Kidney epithelial cell (primary cell): ENCODE results near the gene WFDC1. TPM values are rescaled to one million over a fixed set of nuclear protein-coding genes. Genes with fewer than 3 reads are reported as not detected.
A peak's percentile ranks its signal among the peaks of the same experiment; 100 is the strongest.

Source experiments
- DNase-seq: peaks from one replicate; pipeline ENCODE4 v3.0.0-alpha.2; 2010; ENCODE audit warnings: low read depth
- H3K27me3 ChIP-seq: 2 replicates; pipeline ENCODE4 v1.6.0; 2011; ENCODE audit warnings: low read length; ENCODE audit not compliant: control insufficient read depth, insufficient read depth
- H3K36me3 ChIP-seq: 2 replicates; pipeline ENCODE4 v1.5.1; 2011; ENCODE audit warnings: low read length; ENCODE audit not compliant: control insufficient read depth, insufficient read depth
- H3K4me3 ChIP-seq: 2 replicates; pipeline ENCODE4 v1.5.1; 2011; ENCODE audit warnings: low read depth, mild to moderate bottlenecking, control low read depth, low read length
- CTCF ChIP-seq: IDR thresholded peaks from 2 replicates; pipeline ENCODE4 v1.5.1; 2011; ENCODE audit warnings: mild to moderate bottlenecking, moderate library complexity, low read length, control low read depth, inconsistent platforms; ENCODE audit not compliant: insufficient read depth, poor library complexity, severe bottlenecking
- total RNA-seq: library from RNA; depleted of rRNA; stranded (reverse); fragments of >200 nt; gene quantifications from 2 replicates; pipeline ENCODE4 v1.2.3, GENCODE V29; 2015

WFDC1 gene
- total RNA-seq, 1 donor from 2014 or later: 0.29 TPM

- H3K4me3 ChIP-seq: no peak overlapping the region
- H3K27me3 ChIP-seq: no peaks in the 10 kb centered on the region
- no peaks in the 10 kb centered on the region for H3K36me3 ChIP-seq
- DNase-seq: no peak
- no peak for TF ChIP-seq CTCF
Measured at GRCh38 chr16:84354306-84354705, 59.6 kb downstream of the WFDC1 start.

GRCh38 chr16:84355149-84355548, 60.5 kb downstream of the WFDC1 start:
- Histone ChIP-seq H3K27me3 (no peaks in the 10 kb centered on the region), H3K36me3 (no peaks in the 10 kb centered on the region), H3K4me3 (no peak overlapping the region)
- no peak for DNase-seq
- TF ChIP-seq CTCF: no peak

- Histone ChIP-seq H3K36me3 (no peaks in the 10 kb centered on the region), H3K27me3 (no peaks in the 10 kb centered on the region), H3K4me3 (no peak overlapping the region)
- TF ChIP-seq CTCF: no peak
- DNase-seq: no peak
Measured at GRCh38 chr16:84356176-84356575, 61.5 kb downstream of the WFDC1 start.

- Histone ChIP-seq H3K27me3 (no peaks in the 10 kb centered on the region), H3K4me3 (no peak overlapping the region), H3K36me3 (no peaks in the 10 kb centered on the region)
- TF ChIP-seq CTCF: no peak
- no peak for DNase-seq
Measured at GRCh38 chr16:84356591-84357116, 62.0 kb downstream of the WFDC1 start.

- no peak overlapping the region for H3K4me3 ChIP-seq
- TF ChIP-seq CTCF: no peak
- H3K36me3 ChIP-seq: no peaks in the 10 kb centered on the region
- no peaks in the 10 kb centered on the region for H3K27me3 ChIP-seq
- peak; percentile 42 for DNase-seq
Measured at GRCh38 chr16:84357191-84357651, 62.5 kb downstream of the WFDC1 start.

GRCh38 chr16:84358601-84359295, 64.1 kb downstream of the WFDC1 start:
- Histone ChIP-seq H3K36me3 (no peaks in the 10 kb centered on the region), H3K4me3 (no peak overlapping the region), H3K27me3 (peaks cover 2% of the 10 kb centered on the region)
- no peak for TF ChIP-seq CTCF
- no peak for DNase-seq
